NB4 (cell line): ENCODE measurements around the gene C4B.
"Not testable (repeated sequence)": the region's sequence is repeated elsewhere in the genome, so short reads cannot be mapped to it uniquely, and the experiment has no call there.

Source experiments
- DNase-seq: peaks from one replicate; pipeline ENCODE4 v3.0.0; 2010; ENCODE audit warnings: low read depth
- H3K4me3 ChIP-seq: one replicate; pipeline ENCODE4 v1.5.1; 2011; ENCODE audit warnings: mild to moderate bottlenecking, low read depth, low read length, moderate library complexity
- CTCF ChIP-seq: IDR thresholded peaks from one replicate; pipeline ENCODE4 v1.5.1; 2012; ENCODE audit warnings: low read depth, low read length
- MAX ChIP-seq: IDR thresholded peaks from 2 replicates; pipeline ENCODE4 v1.6.1; 2011; ENCODE audit warnings: low read depth, low read length
- MYC ChIP-seq: IDR thresholded peaks from 2 replicates; pipeline ENCODE4 v1.6.1; 2011; ENCODE audit warnings: low read depth, low read length
- POLR2A ChIP-seq: IDR thresholded peaks from 2 replicates; pipeline ENCODE4 v1.6.1; 2011; ENCODE audit warnings: mild to moderate bottlenecking; ENCODE audit not compliant: insufficient read length; ENCODE audit errors: extremely low read depth

The C4B gene

GRCh38 chr6:31972709-31973350 lies 41.8 kb upstream of the C4B start:
- no peak for DNase-seq
- TF ChIP-seq MYC (no peak), MAX (no peak), CTCF (no peak), POLR2A (no peak)

GRCh38 chr6:31976065-31976464 lies 38.5 kb upstream of the C4B start:
- not testable (repeated sequence) for H3K4me3 ChIP-seq, DNase-seq

More at GRCh38 chr6:31972709-31973350, 41.8 kb upstream of the C4B start:
- H3K4me3 ChIP-seq = peak overlapping the region; percentile 99

- DNase-seq = no peak
- TF ChIP-seq MAX = no peak
- no peak for TF ChIP-seq POLR2A
- TF ChIP-seq MYC = no peak
- TF ChIP-seq CTCF = no peak
- H3K4me3 ChIP-seq = no peak overlapping the region
Measured at GRCh38 chr6:31977816-31978431, 36.7 kb upstream of the C4B start.

- no peak overlapping the region for H3K4me3 ChIP-seq
- no peak for DNase-seq
- TF ChIP-seq MAX (no peak), MYC (no peak), POLR2A (no peak), CTCF (no peak)
Measured at GRCh38 chr6:31978831-31979230, 35.8 kb upstream of the C4B start.

- H3K4me3 ChIP-seq = no peak overlapping the region
- TF ChIP-seq MYC (no peak), POLR2A (no peak), CTCF (no peak), MAX (no peak)
- no peak for DNase-seq
Measured at GRCh38 chr6:31979238-31979898, 35.2 kb upstream of the C4B start.

GRCh38 chr6:31980195-31980876 lies 34.3 kb upstream of the C4B start:
- not testable (repeated sequence) for DNase-seq, H3K4me3 ChIP-seq

GRCh38 chr6:31980998-31981397 lies 33.6 kb upstream of the C4B start:
- DNase-seq, H3K4me3 ChIP-seq: not testable (repeated sequence)

GRCh38 chr6:31981744-31982143 lies 32.9 kb upstream of the C4B start, which contains the start of gene C4A:
Gene C4A (plus strand): TSS chr6:31982057. CDS start chr6:31982108, 51 bp downstream.
- DNase-seq, H3K4me3 ChIP-seq: not testable (repeated sequence)

GRCh38 chr6:31989363-31989762 lies 25.2 kb upstream of the C4B start:
- DNase-seq, H3K4me3 ChIP-seq: not testable (repeated sequence)

- H3K4me3 ChIP-seq, DNase-seq: not testable (repeated sequence)
Measured at GRCh38 chr6:31994421-31994820, 20.2 kb upstream of the C4B start.

GRCh38 chr6:31996385-31996784 lies 18.2 kb upstream of the C4B start:
- not testable (repeated sequence) for DNase-seq, H3K4me3 ChIP-seq
